A549 (cell line): ENCODE results near the gene CRELD1. TPM values are rescaled to one million over a fixed set of nuclear protein-coding genes. Genes with fewer than 3 reads are reported as not detected.

Source experiments
- CBX2 ChIP-seq: fragments of 200-600 bp; sonication (generic); IDR thresholded peaks from 2 replicates; pipeline ENCODE4 v1.6.1; 2016; ENCODE audit warnings: low read depth, mild to moderate bottlenecking, borderline replicate concordance
- CBX8 ChIP-seq: fragments of 200-600 bp; sonication (generic); IDR thresholded peaks from 2 replicates; pipeline ENCODE4 v1.6.1; 2016
- CEBPB ChIP-seq, 2 experiments: fragments of >200 bp in 1 of 2; sonication (Bioruptor Twin) in 1 of 2; formaldehyde crosslinking in 1 of 2; IDR thresholded peaks; 2 replicates each; pipeline ENCODE4 v1.6.1; 2012 to 2016
- CHD2 ChIP-seq: fragments of 150-350 bp; IDR thresholded peaks from 2 replicates; pipeline ENCODE4 v1.6.1; 2014; ENCODE audit warnings: low read length; ENCODE audit not compliant: partially characterized antibody
- CHD4 ChIP-seq: fragments of 200-600 bp; sonication (generic); IDR thresholded peaks from 2 replicates; pipeline ENCODE4 v1.6.1; 2016; ENCODE audit warnings: antibody characterized with exemption, mild to moderate bottlenecking, borderline replicate concordance
- EHF ChIP-seq: fragments of 250-450 bp; sonication (Bioruptor Pico); IDR thresholded peaks from 2 replicates; pipeline ENCODE4 v1.5.0; 2020; ENCODE audit warnings: mild to moderate bottlenecking
- EHMT2 ChIP-seq: fragments of 200-600 bp; sonication (generic); IDR thresholded peaks from 2 replicates; pipeline ENCODE4 v1.6.1; 2016; ENCODE audit warnings: antibody characterized with exemption, low read depth, mild to moderate bottlenecking, moderate library complexity
- FOSB ChIP-seq: fragments of 250-450 bp; sonication (Bioruptor Pico); IDR thresholded peaks from 2 replicates; pipeline ENCODE4 v1.5.0; 2020; ENCODE audit warnings: mild to moderate bottlenecking, moderate library complexity
- FOSL2 ChIP-seq, 2 experiments: fragments of 450-650 bp in 1 of 2; fragments of >200 bp in 1 of 2; sonication (Bioruptor Twin) in 1 of 2; formaldehyde crosslinking; IDR thresholded peaks; 2 replicates each; pipeline versions ENCODE4 v1.5.0 to v1.6.1; 2016 to 2020; ENCODE audit warnings: mild to moderate bottlenecking in 1 of 2, moderate library complexity in 1 of 2
- HDAC2 ChIP-seq: fragments of 200-600 bp; sonication (generic); IDR thresholded peaks from 2 replicates; pipeline ENCODE4 v1.6.1; 2016
- HEYL ChIP-seq: fragments of 250-450 bp; sonication (Bioruptor Pico); IDR thresholded peaks from 2 replicates; pipeline ENCODE4 v1.8.0; 2021; ENCODE audit warnings: mild to moderate bottlenecking, moderate library complexity
- HOXB13 ChIP-seq: fragments of 250-450 bp; sonication (Bioruptor Pico); IDR thresholded peaks from 2 replicates; pipeline ENCODE4 v1.5.0; 2020; ENCODE audit warnings: low read depth, mild to moderate bottlenecking, moderate library complexity
- HOXB5 ChIP-seq: fragments of 250-450 bp; sonication (Bioruptor Pico); IDR thresholded peaks from 2 replicates; pipeline ENCODE4 v1.5.0; 2020; ENCODE audit warnings: mild to moderate bottlenecking, moderate library complexity
- JUN ChIP-seq, 2 experiments: fragments of >200 bp; sonication (Bioruptor Twin); formaldehyde crosslinking; IDR thresholded peaks; 2 replicates in 1 of 2; 3 replicates in 1 of 2; pipeline ENCODE4 v1.6.1; 2016 to 2017
- JUNB ChIP-seq: fragments of >200 bp; sonication (Bioruptor Twin); formaldehyde crosslinking; IDR thresholded peaks from 2 replicates; pipeline ENCODE4 v1.6.1; 2016
- KDM1A ChIP-seq: fragments of 200-600 bp; sonication (generic); IDR thresholded peaks from 2 replicates; pipeline ENCODE4 v1.6.1; 2016; ENCODE audit warnings: low read depth, mild to moderate bottlenecking
- MAZ ChIP-seq: fragments of 150-350 bp; IDR thresholded peaks from 2 replicates; pipeline ENCODE4 v1.6.1; 2014; ENCODE audit warnings: antibody characterized with exemption, low read depth, low read length, borderline replicate concordance
- NPAS2 ChIP-seq: fragments of 250-450 bp; sonication (Bioruptor Pico); IDR thresholded peaks from 2 replicates; pipeline ENCODE4 v1.8.0; 2022; ENCODE audit warnings: mild to moderate bottlenecking, moderate library complexity, borderline replicate concordance
- NR3C1 ChIP-seq: fragments of >200 bp; sonication (Bioruptor Twin); formaldehyde crosslinking; IDR thresholded peaks from 3 replicates; pipeline ENCODE4 v1.6.1; 2017
- PHF8 ChIP-seq: fragments of 200-600 bp; sonication (generic); IDR thresholded peaks from 2 replicates; pipeline ENCODE4 v1.6.1; 2016; ENCODE audit warnings: low read depth, mild to moderate bottlenecking, antibody characterized with exemption, moderate library complexity, borderline replicate concordance
- POLR2A ChIP-seq: IDR thresholded peaks from 2 replicates; pipeline ENCODE4 v1.6.1; 2012; ENCODE audit warnings: mild to moderate bottlenecking, low read length
- RCOR1 ChIP-seq: fragments of 150-350 bp; IDR thresholded peaks from 2 replicates; pipeline ENCODE4 v1.6.1; 2014; ENCODE audit warnings: antibody characterized with exemption, low read length, low read depth
- RFX5 ChIP-seq: fragments of 450-650 bp; IDR thresholded peaks from 2 replicates; pipeline ENCODE4 v1.7.1; 2014; ENCODE audit warnings: antibody characterized with exemption, mild to moderate bottlenecking, moderate library complexity
- RNF2 ChIP-seq: fragments of 200-600 bp; sonication (generic); IDR thresholded peaks from 2 replicates; pipeline ENCODE4 v1.6.1; 2016; ENCODE audit warnings: low read depth, mild to moderate bottlenecking, antibody characterized with exemption, moderate library complexity, borderline replicate concordance
- SMC3 ChIP-seq: fragments of >200 bp; sonication (Bioruptor Twin); formaldehyde crosslinking; IDR thresholded peaks from 3 replicates; pipeline ENCODE4 v1.6.1; 2018; ENCODE audit warnings: inconsistent platforms
- TP53 ChIP-seq: fragments of 250-450 bp; sonication (Bioruptor Pico); IDR thresholded peaks from 2 replicates; pipeline ENCODE4 v1.5.0; 2021; ENCODE audit warnings: mild to moderate bottlenecking, moderate library complexity
- USF2 ChIP-seq: fragments of 450-650 bp; IDR thresholded peaks from 2 replicates; pipeline ENCODE4 v1.6.1; 2014; ENCODE audit warnings: antibody characterized with exemption
- ZC3H11A ChIP-seq: fragments of 450-650 bp; IDR thresholded peaks from 2 replicates; pipeline ENCODE4 v1.6.1; 2014; ENCODE audit warnings: antibody characterized with exemption, mild to moderate bottlenecking
- ZFP36 ChIP-seq: fragments of 450-650 bp; IDR thresholded peaks from 2 replicates; pipeline ENCODE4 v1.6.1; 2014; ENCODE audit warnings: borderline replicate concordance; ENCODE audit not compliant: partially characterized antibody
- ZNF302 ChIP-seq: fragments of 250-450 bp; sonication (Bioruptor Pico); IDR thresholded peaks from 2 replicates; pipeline ENCODE4 v1.9.0; 2021; ENCODE audit warnings: inconsistent platforms, mild to moderate bottlenecking, moderate library complexity
- ZSCAN20 ChIP-seq: fragments of 250-450 bp; sonication (Bioruptor Pico); IDR thresholded peaks from 2 replicates; pipeline ENCODE4 v1.8.0; 2022; ENCODE audit warnings: mild to moderate bottlenecking, moderate library complexity
- polyA plus RNA-seq, 4 experiments: library from polyadenylated mRNA; depleted of rRNA in 3 of 4; stranded (reverse); fragments of >200 nt; fragmentation: RNase III in 1 of 4; extraction: RNeasy Plus Mini Kit Qiagen cat#74134 plus additional on column Dnase treatment in 1 of 4; gene quantifications; 2 replicates in 3 of 4; 3 replicates in 1 of 4; pipeline ENCODE4 v1.2.3, GENCODE V29; 2011 to 2017
- TF ChIP-seq, protein P1 (sequence below): fragments of 150-350 bp; IDR thresholded peaks from 2 replicates; pipeline ENCODE4 v1.6.1; 2014; ENCODE audit warnings: low read depth, mild to moderate bottlenecking, low read length
- TF ChIP-seq, protein P2 (sequence below): IDR thresholded peaks from 2 replicates; pipeline ENCODE4 v1.6.1; 2012
- TF ChIP-seq, protein P3 (sequence below): fragments of >200 bp; sonication (Bioruptor Twin); formaldehyde crosslinking; IDR thresholded peaks from 2 replicates; pipeline ENCODE4 v1.6.1; 2016

The CRELD1 gene
- polyA plus RNA-seq, 2 of the 4 experiments (the other 2 are of a cell fraction): 11.1 to 13.9 TPM

DNA sequence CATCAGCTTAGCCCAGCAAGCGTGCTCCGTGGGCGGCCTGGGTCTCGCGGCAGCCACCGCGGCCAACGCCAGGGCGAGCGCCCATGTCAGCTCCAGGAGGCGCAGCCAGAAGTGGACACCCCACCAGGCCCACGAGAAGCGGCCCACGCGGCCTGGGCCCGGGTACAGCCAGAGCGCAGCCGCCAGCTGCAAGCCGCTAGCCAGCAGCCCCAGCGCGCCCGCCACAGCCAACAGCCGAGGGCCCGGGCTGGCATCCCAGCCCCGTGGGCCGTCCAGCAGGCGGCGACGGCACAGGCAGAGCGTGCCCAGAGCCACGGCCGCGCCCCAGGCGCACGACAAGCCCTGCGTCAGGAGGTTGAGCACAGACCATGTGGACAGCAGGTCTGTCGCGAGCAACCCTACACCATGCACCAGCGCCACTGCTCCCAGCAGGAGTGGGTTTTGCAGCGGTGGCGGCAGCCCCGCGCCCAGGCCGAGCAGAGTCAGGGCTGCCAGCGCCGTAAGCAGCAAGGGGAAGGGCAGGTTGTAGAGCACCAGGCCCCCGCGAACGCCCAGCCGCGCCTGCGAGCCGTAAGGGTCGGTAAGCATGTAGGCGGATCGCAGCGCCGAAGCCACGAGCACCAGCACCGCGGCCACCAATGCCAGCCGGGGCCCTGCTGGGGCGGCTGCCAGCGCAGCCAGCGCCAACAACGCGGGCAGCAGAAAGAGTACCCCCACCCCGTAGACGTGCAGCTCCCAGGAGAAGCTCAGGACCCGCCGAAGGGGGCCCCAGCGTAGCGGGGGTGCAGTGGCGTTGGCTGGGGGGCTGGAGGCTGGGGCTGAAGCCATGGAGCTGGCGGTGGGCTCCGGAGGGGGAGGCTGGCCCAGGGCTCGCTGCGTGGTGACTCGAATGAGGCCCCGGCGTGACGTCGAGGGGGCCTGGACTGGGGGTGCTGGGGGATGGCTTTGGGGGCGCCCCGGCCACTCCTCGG is 13.7 kb downstream of the CRELD1 start (continued):
- TF ChIP-seq CBX2 (no peak), CBX8 (no peak), ZFP36 (no peak), USF2 (no peak), CHD4 (no peak), JUNB (no peak), EHF (no peak), PHF8 (peak; percentile 32; the same call in 1 of the 2 replicates), NR3C1 (no peak), ZC3H11A (no peak), CHD2 (no peak), NPAS2 (CRISPR knock-in tag) (no peak), HEYL (CRISPR knock-in tag) (no peak), POLR2A (peak; percentile 89), FOSL2 (IDR thresholded peaks at IDR 0.05) (no peak), FOSL2 (CRISPR knock-in tag; IDR thresholded peaks at IDR 0.05) (no peak), RCOR1 (no peak), ZNF302 (CRISPR knock-in tag) (no peak), KDM1A (no peak), RFX5 (no peak), CEBPB (IDR thresholded peaks at IDR 0.05) (no peak), RNF2 (no peak), ZSCAN20 (no peak), JUN (IDR thresholded peaks at IDR 0.05) (peak; percentile 2 to 18; a peak in 2 of 5 replicates), EHMT2 (no peak), HOXB5 (CRISPR knock-in tag) (no peak), MAZ (no peak), FOSB (CRISPR knock-in tag) (no peak), SMC3 (peak; percentile 83), HOXB13 (CRISPR knock-in tag) (no peak), TP53 (CRISPR knock-in tag) (no peak), HDAC2 (0 out of 2 replicates have a peak, but pooled peaks have one; percentile 65)
- TF ChIP-seq, protein P1, sequence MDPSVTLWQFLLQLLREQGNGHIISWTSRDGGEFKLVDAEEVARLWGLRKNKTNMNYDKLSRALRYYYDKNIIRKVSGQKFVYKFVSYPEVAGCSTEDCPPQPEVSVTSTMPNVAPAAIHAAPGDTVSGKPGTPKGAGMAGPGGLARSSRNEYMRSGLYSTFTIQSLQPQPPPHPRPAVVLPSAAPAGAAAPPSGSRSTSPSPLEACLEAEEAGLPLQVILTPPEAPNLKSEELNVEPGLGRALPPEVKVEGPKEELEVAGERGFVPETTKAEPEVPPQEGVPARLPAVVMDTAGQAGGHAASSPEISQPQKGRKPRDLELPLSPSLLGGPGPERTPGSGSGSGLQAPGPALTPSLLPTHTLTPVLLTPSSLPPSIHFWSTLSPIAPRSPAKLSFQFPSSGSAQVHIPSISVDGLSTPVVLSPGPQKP: no peak
- TF ChIP-seq, protein P2, sequence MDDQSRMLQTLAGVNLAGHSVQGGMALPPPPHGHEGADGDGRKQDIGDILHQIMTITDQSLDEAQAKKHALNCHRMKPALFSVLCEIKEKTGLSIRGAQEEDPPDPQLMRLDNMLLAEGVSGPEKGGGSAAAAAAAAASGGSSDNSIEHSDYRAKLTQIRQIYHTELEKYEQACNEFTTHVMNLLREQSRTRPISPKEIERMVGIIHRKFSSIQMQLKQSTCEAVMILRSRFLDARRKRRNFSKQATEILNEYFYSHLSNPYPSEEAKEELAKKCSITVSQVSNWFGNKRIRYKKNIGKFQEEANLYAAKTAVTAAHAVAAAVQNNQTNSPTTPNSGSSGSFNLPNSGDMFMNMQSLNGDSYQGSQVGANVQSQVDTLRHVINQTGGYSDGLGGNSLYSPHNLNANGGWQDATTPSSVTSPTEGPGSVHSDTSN: no peak
- TF ChIP-seq, protein P3, sequence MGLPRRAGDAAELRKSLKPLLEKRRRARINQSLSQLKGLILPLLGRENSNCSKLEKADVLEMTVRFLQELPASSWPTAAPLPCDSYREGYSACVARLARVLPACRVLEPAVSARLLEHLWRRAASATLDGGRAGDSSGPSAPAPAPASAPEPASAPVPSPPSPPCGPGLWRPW: no peak
- TF ChIP-seq, all 56 proteins: peak for 13
